ENCODE results near the gene WDR54.
"Not testable (repeated sequence)": the region's sequence is repeated elsewhere in the genome, so short reads cannot be mapped to it uniquely, and the experiment has no call there.

WDR54 gene

GRCh38 chr2:74458132-74458937, 36.8 kb downstream of the WDR54 start, which contains the start of gene WBP1:
WBP1 (plus strand) TSS chr2:74458438; CDS start chr2:74458603, 165 bp downstream.
- DNase-seq = peak; percentile 99

- DNase-seq = no peak
These were observed 37.4 kb downstream of the WDR54 start for GRCh38 chr2:74458938-74459363.

- DNase-seq = not testable (repeated sequence)
These were observed 38.1 kb downstream of the WDR54 start for GRCh38 chr2:74459503-74460118.

- not testable (repeated sequence) for DNase-seq
These were observed 38.7 kb downstream of the WDR54 start for GRCh38 chr2:74460187-74460586.

- no peak for DNase-seq
These were observed 39.9 kb downstream of the WDR54 start for GRCh38 chr2:74461187-74462053.

GRCh38 chr2:74462054-74462785, 40.7 kb downstream of the WDR54 start:
- no peak for DNase-seq

GRCh38 chr2:74462786-74463105, 41.2 kb downstream of the WDR54 start:
- no peak for DNase-seq

- DNase-seq = no peak
These were observed 42.9 kb downstream of the WDR54 start for GRCh38 chr2:74464406-74464805.

- not testable (repeated sequence) for DNase-seq
These were observed 49.2 kb downstream of the WDR54 start for GRCh38 chr2:74470742-74471141.

- DNase-seq = no peak
These were observed 50.0 kb downstream of the WDR54 start for GRCh38 chr2:74471332-74472065.

GRCh38 chr2:74472086-74472944, 50.8 kb downstream of the WDR54 start, which contains the start of gene MRPL53:
MRPL53 (minus strand) TSS chr2:74472680; CDS start chr2:74472660, 20 bp downstream.
- peak; percentile 71 for DNase-seq

- DNase-seq = no peak
These were observed 51.4 kb downstream of the WDR54 start for GRCh38 chr2:74472945-74473258.

- no peak for DNase-seq
These were observed 53.0 kb downstream of the WDR54 start for GRCh38 chr2:74474481-74474880.

GRCh38 chr2:74474899-74475298, 53.4 kb downstream of the WDR54 start:
- DNase-seq = no peak
